WTC11 (cell line): Measurements from ENCODE around the gene MCEE. TPM values are rescaled to one million over a fixed set of nuclear protein-coding genes. Genes with fewer than 3 reads are reported as not detected.
A peak's percentile ranks its signal among the peaks of the same experiment; 100 is the strongest.

Experiments used
- ATAC-seq: fragments of 200-7000 bp; cut with Tn5 transposase; 2 replicates; pipeline ENCODE4 v1.10.0; 2021; ENCODE audit warnings: mild to moderate bottlenecking, moderate library complexity
- CTCF ChIA-PET: fragments of 300-600 bp; sonication (Branson Sonifier 250); formaldehyde crosslinking; loops from one replicate; lab custom pipeline; 2021; ENCODE audit warnings: antibody characterized with exemption; lab: Charles Lee
- POLR2A ChIA-PET: fragments of 350-600 bp; sonication (Branson Sonifier 250); formaldehyde crosslinking; loops from one replicate; lab custom pipeline; 2021; ENCODE audit warnings: antibody characterized with exemption; lab: Charles Lee
- DNase-seq: peaks from one replicate; pipeline ENCODE4 v3.0.0; 2021; ENCODE audit warnings: low spot score
- H3K27ac Mint-ChIP-seq: 2 replicates; pipeline ENCODE4 v1.8.0; 2021; ENCODE audit warnings: mixed read lengths
- H3K27me3 Mint-ChIP-seq: 2 replicates; pipeline ENCODE4 v1.8.0; 2021; ENCODE audit warnings: low read depth, mild to moderate bottlenecking, moderate library complexity, mixed read lengths
- H3K36me3 Mint-ChIP-seq: 2 replicates; pipeline ENCODE4 v1.8.0; 2021; ENCODE audit warnings: mixed read lengths
- H3K4me1 Mint-ChIP-seq: 2 replicates; pipeline ENCODE4 v1.8.0; 2022; ENCODE audit warnings: mixed read lengths
- H3K4me3 Mint-ChIP-seq: 2 replicates; pipeline ENCODE4 v1.8.0; 2021; ENCODE audit warnings: mild to moderate bottlenecking, moderate library complexity, mixed read lengths
- H3K9me3 Mint-ChIP-seq: 2 replicates; pipeline ENCODE4 v1.8.0; 2021; ENCODE audit warnings: mixed read lengths
- ATF1 ChIP-seq: sonication (generic); formaldehyde crosslinking; IDR thresholded peaks from 2 replicates; pipeline ENCODE4 v1.8.1; 2023; ENCODE audit warnings: mild to moderate bottlenecking, moderate library complexity, missing genetic modification reagents
- CBFB ChIP-seq: sonication (generic); formaldehyde crosslinking; IDR thresholded peaks from 2 replicates; pipeline ENCODE4 v1.8.1; 2022; ENCODE audit warnings: mild to moderate bottlenecking, low read depth, missing genetic modification reagents
- EMX1 ChIP-seq: fragments of 250-450 bp; sonication (Bioruptor Pico); IDR thresholded peaks from 2 replicates; pipeline ENCODE4 v1.8.0; 2021; ENCODE audit warnings: mild to moderate bottlenecking
- ESRRA ChIP-seq: sonication (generic); formaldehyde crosslinking; IDR thresholded peaks from 2 replicates; pipeline ENCODE4 v1.8.1; 2022; ENCODE audit warnings: mild to moderate bottlenecking, missing genetic modification reagents, borderline replicate concordance
- FOXJ3 ChIP-seq: sonication (generic); formaldehyde crosslinking; IDR thresholded peaks from 2 replicates; pipeline ENCODE4 v1.9.0; 2021; ENCODE audit warnings: missing genetic modification reagents, mild to moderate bottlenecking, borderline replicate concordance
- GTF2I ChIP-seq: fragments of 250-450 bp; sonication (Bioruptor Pico); conservative IDR thresholded peaks from 2 replicates; pipeline ENCODE4 v1.4.0; 2021; ENCODE audit warnings: mild to moderate bottlenecking
- HMGA2 ChIP-seq: fragments of 250-450 bp; sonication (Bioruptor Pico); IDR thresholded peaks from 2 replicates; pipeline ENCODE4 v1.4.0; 2021; ENCODE audit warnings: mild to moderate bottlenecking, moderate library complexity
- JUN ChIP-seq: sonication (generic); formaldehyde crosslinking; IDR thresholded peaks from 2 replicates; pipeline ENCODE4 v1.8.0; 2023; ENCODE audit warnings: mild to moderate bottlenecking, missing genetic modification reagents
- RELA ChIP-seq: sonication (generic); formaldehyde crosslinking; IDR thresholded peaks from 2 replicates; pipeline ENCODE4 v1.8.1; 2022; ENCODE audit warnings: missing genetic modification reagents, mild to moderate bottlenecking, borderline replicate concordance
- SMAD3 ChIP-seq: sonication (generic); formaldehyde crosslinking; IDR thresholded peaks from 2 replicates; pipeline ENCODE4 v1.8.0; 2022; ENCODE audit warnings: missing genetic modification reagents, mild to moderate bottlenecking, borderline replicate concordance
- ZBTB21 ChIP-seq: sonication (generic); formaldehyde crosslinking; IDR thresholded peaks from 2 replicates; pipeline ENCODE4 v1.8.1; 2023; ENCODE audit warnings: mild to moderate bottlenecking, missing genetic modification reagents, borderline replicate concordance
- total RNA-seq: library from RNA; stranded (reverse); gene quantifications from 3 replicates; pipeline ENCODE4 v1.2.3, GENCODE V29; 2021
- TF ChIP-seq, protein P1 (sequence below): sonication (generic); formaldehyde crosslinking; IDR thresholded peaks from 2 replicates; pipeline ENCODE4 v1.8.0; 2023; ENCODE audit warnings: missing genetic modification reagents
- TF ChIP-seq, protein P2 (sequence below): sonication (generic); formaldehyde crosslinking; IDR thresholded peaks from 2 replicates; pipeline ENCODE4 v1.8.1; 2023; ENCODE audit warnings: mild to moderate bottlenecking, missing genetic modification reagents
- TF ChIP-seq, protein P3 (sequence below): sonication (generic); formaldehyde crosslinking; IDR thresholded peaks from 2 replicates; pipeline ENCODE4 v1.8.1; 2022; ENCODE audit warnings: missing genetic modification reagents, borderline replicate concordance
- TF ChIP-seq, protein P4 (sequence below): sonication (generic); formaldehyde crosslinking; IDR thresholded peaks from 2 replicates; pipeline ENCODE4 v1.8.0; 2022; ENCODE audit warnings: mild to moderate bottlenecking, missing genetic modification reagents
- TF ChIP-seq, protein P5 (sequence below): sonication (generic); formaldehyde crosslinking; IDR thresholded peaks from 2 replicates; pipeline ENCODE4 v1.8.1; 2023; ENCODE audit warnings: mild to moderate bottlenecking, missing genetic modification reagents, moderate library complexity
- TF ChIP-seq, protein P6 (sequence below): sonication (generic); formaldehyde crosslinking; IDR thresholded peaks from 2 replicates; pipeline ENCODE4 v1.8.1; 2022; ENCODE audit warnings: mild to moderate bottlenecking, moderate library complexity, missing genetic modification reagents
- TF ChIP-seq, protein P7 (sequence below): sonication (generic); formaldehyde crosslinking; IDR thresholded peaks from 2 replicates; pipeline ENCODE4 v1.8.0; 2022; ENCODE audit warnings: mild to moderate bottlenecking, missing genetic modification reagents

MCEE gene
- total RNA-seq, 1 experiment from 2014 or later = 18.7 TPM

DNA sequence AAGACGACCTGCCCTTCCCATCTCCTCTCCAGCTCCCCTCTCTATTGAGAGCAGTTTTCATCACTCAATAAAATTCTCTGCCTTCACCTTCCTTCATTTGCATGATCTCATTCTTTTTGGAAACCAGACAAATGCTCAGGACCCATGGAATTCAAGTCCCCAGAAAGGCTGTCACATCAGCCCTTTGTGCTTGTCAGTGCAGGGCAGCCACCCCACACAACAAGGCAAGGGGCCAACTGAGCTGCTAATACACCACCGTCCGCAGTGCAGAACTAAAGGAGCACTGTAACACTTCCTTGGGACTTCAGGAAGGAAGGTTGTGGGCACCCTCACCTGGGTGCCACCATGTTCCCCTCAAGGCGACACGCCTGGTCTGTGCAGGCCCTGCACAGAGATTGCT is 26.2 kb downstream of the MCEE start (continued):
- TF ChIP-seq, protein P1, sequence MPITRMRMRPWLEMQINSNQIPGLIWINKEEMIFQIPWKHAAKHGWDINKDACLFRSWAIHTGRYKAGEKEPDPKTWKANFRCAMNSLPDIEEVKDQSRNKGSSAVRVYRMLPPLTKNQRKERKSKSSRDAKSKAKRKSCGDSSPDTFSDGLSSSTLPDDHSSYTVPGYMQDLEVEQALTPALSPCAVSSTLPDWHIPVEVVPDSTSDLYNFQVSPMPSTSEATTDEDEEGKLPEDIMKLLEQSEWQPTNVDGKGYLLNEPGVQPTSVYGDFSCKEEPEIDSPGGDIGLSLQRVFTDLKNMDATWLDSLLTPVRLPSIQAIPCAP (CRISPR knock-in tag) = no peak
- TF ChIP-seq SMAD3 (CRISPR knock-in tag) (no peak), RELA (CRISPR knock-in tag) (no peak), ESRRA (CRISPR knock-in tag) (no peak), JUN (CRISPR knock-in tag) (no peak), FOXJ3 (CRISPR knock-in tag) (no peak), EMX1 (no peak)
- TF ChIP-seq, protein P2, sequence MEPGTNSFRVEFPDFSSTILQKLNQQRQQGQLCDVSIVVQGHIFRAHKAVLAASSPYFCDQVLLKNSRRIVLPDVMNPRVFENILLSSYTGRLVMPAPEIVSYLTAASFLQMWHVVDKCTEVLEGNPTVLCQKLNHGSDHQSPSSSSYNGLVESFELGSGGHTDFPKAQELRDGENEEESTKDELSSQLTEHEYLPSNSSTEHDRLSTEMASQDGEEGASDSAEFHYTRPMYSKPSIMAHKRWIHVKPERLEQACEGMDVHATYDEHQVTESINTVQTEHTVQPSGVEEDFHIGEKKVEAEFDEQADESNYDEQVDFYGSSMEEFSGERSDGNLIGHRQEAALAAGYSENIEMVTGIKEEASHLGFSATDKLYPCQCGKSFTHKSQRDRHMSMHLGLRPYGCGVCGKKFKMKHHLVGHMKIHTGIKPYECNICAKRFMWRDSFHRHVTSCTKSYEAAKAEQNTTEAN (CRISPR knock-in tag) = no peak
- TF ChIP-seq, protein P3, sequence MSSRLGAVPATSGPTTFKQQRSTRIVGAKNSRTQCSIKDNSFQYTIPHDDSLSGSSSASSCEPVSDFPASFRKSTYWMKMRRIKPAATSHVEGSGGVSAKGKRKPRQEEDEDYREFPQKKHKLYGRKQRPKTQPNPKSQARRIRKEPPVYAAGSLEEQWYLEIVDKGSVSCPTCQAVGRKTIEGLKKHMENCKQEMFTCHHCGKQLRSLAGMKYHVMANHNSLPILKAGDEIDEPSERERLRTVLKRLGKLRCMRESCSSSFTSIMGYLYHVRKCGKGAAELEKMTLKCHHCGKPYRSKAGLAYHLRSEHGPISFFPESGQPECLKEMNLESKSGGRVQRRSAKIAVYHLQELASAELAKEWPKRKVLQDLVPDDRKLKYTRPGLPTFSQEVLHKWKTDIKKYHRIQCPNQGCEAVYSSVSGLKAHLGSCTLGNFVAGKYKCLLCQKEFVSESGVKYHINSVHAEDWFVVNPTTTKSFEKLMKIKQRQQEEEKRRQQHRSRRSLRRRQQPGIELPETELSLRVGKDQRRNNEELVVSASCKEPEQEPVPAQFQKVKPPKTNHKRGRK (CRISPR knock-in tag) = no peak

DNA sequence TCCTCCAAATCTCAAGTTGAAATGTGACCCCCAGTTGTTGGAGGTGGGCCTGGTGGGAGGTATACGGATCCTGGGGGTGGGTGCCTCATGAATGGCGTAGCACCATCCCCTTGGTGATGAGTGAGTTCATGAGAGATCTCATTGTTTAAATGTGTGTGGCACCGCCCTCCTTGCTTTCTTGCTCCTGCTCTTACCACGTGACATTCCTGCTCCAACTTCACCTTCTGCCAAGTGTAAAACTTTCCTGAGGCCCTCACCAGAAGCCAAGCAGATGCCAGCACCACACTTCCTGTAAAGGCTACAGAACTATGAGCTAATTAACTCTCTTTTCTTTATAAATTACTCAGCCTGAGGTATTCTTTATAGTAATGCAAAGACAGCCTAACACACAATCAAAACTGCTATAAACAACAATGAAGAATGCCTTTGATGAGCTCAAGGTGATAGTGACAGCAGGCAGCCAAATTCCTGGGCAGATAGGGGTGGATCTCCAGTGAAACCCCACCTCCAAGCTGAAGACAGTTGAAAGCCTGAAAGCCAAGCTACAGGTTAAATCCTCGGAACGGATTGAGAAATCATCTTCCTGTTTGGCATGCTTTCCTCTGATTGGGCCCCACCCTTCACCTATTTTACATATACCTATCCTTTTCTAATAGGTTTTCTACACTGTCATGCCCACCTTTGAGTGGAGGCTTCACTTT is 26.9 kb downstream of the MCEE start:
- DNase-seq = no peak
- no peaks in the 10 kb centered on the region for H3K27me3 Mint-ChIP-seq
- TF ChIP-seq HMGA2 (CRISPR knock-in tag) = no peak
- TF ChIP-seq ATF1 (CRISPR knock-in tag) = no peak
- TF ChIP-seq, protein P4, sequence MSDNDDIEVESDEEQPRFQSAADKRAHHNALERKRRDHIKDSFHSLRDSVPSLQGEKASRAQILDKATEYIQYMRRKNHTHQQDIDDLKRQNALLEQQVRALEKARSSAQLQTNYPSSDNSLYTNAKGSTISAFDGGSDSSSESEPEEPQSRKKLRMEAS (CRISPR knock-in tag) = no peak
- TF ChIP-seq CBFB (CRISPR knock-in tag) = no peak
- TF ChIP-seq, protein P5, sequence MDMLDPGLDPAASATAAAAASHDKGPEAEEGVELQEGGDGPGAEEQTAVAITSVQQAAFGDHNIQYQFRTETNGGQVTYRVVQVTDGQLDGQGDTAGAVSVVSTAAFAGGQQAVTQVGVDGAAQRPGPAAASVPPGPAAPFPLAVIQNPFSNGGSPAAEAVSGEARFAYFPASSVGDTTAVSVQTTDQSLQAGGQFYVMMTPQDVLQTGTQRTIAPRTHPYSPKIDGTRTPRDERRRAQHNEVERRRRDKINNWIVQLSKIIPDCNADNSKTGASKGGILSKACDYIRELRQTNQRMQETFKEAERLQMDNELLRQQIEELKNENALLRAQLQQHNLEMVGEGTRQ (CRISPR knock-in tag) = peak; percentile 69; the same call in 1 of the 2 replicates
- no peak for TF ChIP-seq ZBTB21 (CRISPR knock-in tag)
- TF ChIP-seq, protein P6, sequence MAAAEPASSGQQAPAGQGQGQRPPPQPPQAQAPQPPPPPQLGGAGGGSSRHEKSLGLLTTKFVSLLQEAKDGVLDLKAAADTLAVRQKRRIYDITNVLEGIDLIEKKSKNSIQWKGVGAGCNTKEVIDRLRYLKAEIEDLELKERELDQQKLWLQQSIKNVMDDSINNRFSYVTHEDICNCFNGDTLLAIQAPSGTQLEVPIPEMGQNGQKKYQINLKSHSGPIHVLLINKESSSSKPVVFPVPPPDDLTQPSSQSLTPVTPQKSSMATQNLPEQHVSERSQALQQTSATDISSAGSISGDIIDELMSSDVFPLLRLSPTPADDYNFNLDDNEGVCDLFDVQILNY = no peak
- TF ChIP-seq GTF2I (CRISPR knock-in tag) = no peak
- TF ChIP-seq, protein P7, sequence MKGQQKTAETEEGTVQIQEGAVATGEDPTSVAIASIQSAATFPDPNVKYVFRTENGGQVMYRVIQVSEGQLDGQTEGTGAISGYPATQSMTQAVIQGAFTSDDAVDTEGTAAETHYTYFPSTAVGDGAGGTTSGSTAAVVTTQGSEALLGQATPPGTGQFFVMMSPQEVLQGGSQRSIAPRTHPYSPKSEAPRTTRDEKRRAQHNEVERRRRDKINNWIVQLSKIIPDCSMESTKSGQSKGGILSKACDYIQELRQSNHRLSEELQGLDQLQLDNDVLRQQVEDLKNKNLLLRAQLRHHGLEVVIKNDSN (CRISPR knock-in tag) = peak; percentile 58
- TF ChIP-seq, all 79 proteins: peak for 2
- peaks cover 29% of the 10 kb centered on the region for H3K4me1 Mint-ChIP-seq
- no peaks in the 10 kb centered on the region for H3K36me3 Mint-ChIP-seq
- POLR2A ChIA-PET = no interaction called here
- CTCF ChIA-PET = interaction anchor here (0.6 to 5.9 kb wide), 6 partner anchors 33 to 350 kb away, joined by 3 to 56 read pairs (median 4); partner anchors contain the start of genes DYSF and NAGK
- no peak overlapping the region for H3K4me3 Mint-ChIP-seq
- peak overlapping the region; percentile 84 for H3K27ac Mint-ChIP-seq
- peak; percentile 70 for ATAC-seq
- peaks cover 13% of the 10 kb centered on the region for H3K9me3 Mint-ChIP-seq
